OCI-LY1 (cell line): ENCODE measurements around the gene HDAC2.

Source experiments
- EZH2 ChIP-seq: fragments of 200-600 bp; sonication (generic), shearing (Covaris generic); IDR thresholded peaks from 2 replicates; pipeline ENCODE4 v1.8.0; 2017; ENCODE audit warnings: borderline replicate concordance, mixed run types, mild to moderate bottlenecking, antibody characterized with exemption, low read length, moderate library complexity, mixed read lengths
- TF ChIP-seq, protein P1 (sequence below): fragments of 200-600 bp; sonication (generic), shearing (Covaris generic); IDR thresholded peaks from 2 replicates; pipeline ENCODE4 v1.5.1; 2017; ENCODE audit warnings: mild to moderate bottlenecking, antibody characterized with exemption, low read length, moderate library complexity, mixed read lengths

DNA sequence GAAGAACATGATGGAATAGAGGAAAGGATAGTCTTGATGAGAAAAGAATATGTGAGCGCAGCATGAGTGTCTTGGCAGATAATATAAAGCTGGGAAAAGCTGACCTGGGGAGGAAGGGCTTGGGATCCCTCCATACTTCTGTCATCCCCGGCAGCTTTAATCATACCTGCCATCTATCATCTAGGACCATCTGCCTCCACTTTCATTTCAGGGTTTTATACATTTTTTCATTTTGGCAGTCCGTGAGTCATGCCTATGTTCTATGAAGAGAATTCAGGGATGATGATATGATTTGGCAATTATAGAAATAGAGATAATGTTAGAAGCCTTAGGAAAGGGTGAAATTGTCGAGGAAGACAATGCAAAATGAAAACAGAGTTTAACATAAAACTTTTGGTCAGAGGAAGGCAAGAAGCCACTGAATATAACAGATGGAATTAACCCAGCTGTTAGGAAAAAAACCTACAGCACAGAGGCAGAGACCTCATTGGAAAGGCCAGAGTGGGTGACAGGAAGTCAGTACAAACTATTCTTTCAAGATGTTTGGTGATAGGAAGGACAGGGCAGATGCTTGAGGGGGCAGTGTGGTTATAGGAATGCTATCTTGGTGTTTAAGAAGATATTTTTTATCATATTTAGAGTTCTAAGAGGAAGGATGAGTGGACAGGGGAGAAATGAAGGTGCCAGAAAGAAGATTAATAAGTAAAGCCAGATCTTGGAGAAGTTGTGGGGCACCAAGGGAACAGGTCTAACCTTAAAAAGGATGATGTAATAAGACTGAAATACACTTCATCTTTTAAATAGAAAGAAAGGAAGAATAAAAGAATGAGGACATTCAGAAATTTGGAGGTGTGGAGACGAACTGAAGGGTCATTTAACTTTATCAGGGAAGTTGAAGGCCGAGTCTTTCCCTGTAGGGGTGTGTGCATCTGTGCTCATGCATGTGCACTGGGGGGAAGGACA is 76.0 kb downstream of the HDAC2 start:
- TF ChIP-seq EZH2: no peak
- TF ChIP-seq, protein P1, sequence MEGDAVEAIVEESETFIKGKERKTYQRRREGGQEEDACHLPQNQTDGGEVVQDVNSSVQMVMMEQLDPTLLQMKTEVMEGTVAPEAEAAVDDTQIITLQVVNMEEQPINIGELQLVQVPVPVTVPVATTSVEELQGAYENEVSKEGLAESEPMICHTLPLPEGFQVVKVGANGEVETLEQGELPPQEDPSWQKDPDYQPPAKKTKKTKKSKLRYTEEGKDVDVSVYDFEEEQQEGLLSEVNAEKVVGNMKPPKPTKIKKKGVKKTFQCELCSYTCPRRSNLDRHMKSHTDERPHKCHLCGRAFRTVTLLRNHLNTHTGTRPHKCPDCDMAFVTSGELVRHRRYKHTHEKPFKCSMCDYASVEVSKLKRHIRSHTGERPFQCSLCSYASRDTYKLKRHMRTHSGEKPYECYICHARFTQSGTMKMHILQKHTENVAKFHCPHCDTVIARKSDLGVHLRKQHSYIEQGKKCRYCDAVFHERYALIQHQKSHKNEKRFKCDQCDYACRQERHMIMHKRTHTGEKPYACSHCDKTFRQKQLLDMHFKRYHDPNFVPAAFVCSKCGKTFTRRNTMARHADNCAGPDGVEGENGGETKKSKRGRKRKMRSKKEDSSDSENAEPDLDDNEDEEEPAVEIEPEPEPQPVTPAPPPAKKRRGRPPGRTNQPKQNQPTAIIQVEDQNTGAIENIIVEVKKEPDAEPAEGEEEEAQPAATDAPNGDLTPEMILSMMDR: no peak
